ENCODE results near the gene EIF2S1.
"Not testable (repeated sequence)": the region's sequence is repeated elsewhere in the genome, so short reads cannot be mapped to it uniquely, and the experiment has no call there.

EIF2S1 gene

DNA sequence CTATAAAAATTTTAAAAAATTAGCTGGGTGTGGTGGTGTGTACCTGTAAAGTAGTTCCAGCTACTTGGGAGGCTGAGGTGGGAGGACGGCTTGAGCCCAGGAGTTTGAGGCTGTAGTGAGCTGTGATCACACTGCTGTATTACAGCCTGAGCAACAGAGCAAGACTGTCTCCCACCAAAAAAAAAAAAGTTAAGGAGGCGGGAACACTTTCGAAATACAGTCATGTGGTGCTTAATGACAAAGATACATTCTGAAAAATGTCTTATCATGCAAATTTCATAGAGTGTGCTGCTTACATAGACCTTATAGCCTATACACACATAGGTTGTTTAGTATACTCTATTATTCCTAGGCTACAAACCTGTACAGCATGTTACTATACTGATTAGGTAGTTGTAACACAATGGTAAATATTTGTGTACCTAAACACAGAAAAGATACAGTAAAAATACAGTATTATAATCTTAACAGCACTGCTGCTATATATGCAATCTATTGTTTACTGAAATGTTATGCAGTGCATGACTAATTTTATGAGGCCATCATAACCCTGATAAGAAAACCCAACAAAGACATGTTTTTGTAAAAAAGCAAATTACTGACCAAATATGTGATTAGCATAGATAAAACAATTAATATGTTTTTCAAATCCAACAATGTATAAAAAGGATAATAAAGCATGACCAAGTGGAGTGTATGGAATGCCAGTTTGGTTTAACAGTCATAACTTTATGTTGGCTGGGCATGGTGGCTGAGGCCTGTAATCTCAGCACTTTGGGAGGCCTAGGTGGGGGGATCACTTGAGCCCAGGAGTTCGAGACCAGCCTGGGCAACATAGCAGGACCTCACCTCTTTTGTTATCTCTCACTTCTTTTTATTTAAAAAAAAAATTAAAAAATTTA, 11.4 kb downstream of the EIF2S1 start:
- DNase-seq (ENCODE audit: low read depth in 2 of 2) = no peak

DNA sequence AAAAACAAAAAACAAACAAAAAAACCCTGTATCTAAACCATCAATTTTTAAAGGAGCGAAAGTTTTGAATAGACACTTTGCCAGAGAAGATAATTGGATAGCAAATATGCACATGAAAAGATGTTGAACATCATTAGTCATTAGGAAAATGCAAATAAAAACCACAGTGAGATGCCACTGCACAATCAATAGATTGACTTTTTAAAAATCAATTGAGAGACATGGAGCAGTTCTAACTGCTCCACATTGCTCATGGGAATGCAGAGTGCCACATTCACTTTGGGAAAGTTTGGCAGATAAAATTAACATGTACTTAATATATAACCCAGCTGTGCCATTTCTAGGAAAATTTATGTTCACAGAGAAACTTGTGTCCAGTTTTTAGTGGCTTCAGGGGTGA, 12.7 kb downstream of the EIF2S1 start:
- no peak for DNase-seq (ENCODE audit: low read depth in 2 of 2)

DNA sequence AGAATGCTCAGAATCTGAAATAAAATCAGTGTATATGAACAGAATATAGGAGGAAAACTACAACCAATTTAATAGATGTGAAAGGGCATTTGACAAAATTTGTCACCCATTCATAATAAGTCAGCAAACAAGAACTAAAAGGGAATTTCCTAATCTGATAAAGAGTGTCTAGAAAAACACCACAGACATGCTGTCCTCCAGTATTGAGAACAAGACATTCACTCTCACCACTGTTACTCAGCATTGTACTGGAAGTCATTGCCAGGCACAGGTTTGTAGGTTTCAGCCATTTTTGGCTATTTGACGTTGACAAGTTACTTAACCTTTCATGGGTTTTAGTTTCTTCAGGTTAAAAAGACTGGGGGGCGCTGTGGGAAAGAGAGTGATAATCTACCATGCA, 13.2 kb downstream of the EIF2S1 start:
- DNase-seq (ENCODE audit: low read depth in 2 of 2) = no peak

DNA sequence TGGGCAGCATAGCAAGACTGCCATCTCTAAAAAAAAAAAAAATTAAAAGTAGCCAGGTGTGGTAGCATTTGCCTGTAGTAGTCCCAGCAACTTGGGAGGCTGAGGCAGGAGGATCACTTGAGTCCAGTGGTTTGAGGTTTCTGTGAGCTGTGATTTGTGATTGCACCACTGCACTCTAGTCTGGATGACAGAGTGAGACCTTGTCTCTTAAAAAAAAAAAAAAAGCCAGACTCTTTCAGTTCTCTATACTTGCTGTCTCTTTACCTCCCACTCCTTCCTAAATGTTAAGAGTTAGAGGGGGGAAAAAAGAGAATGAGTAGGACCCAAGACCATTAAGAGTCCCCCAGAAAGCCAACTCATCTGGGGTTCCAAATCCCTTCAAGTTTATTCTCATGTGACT, 17.8 kb downstream of the EIF2S1 start:
- DNase-seq (ENCODE audit: low read depth in 2 of 2) = no peak

DNA sequence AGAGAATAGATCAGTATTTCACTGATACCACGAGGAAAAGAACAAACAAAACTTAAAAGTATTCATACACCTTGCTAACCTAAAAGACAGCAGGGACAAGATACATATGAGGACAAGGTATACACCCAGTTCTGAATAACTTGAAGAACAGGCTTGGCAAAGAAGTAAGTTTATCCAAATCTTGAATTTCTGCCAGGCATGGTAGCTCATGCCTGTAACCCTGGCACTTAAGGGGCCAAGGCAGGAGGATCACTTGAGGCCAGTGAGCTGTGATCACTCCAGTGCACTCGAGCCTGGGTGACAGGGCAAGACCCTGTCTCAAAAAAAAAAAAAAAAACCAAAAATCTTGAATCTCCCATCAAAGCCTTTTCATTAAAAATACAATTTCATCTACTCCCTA, 25.0 kb downstream of the EIF2S1 start:
- DNase-seq (ENCODE audit: low read depth in 2 of 2) = no peak

DNA sequence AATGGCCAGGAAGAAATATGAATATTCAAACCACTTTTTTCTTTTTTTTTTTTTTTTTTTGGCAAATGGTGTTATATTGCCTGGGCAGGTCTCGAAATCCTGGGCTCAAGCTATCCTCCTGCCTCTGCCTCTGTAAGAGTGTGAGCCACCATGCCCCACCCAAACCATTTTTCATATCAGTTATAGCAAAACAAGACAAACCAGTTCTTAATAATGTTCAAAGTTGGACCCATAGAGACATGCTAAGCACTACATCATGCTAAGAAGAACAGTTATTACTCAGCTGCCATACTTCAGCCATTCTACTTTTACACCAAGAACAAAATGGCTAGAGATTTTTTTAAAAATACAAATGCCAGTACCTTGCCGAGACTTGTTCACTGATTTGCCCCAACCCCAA, 25.5 kb downstream of the EIF2S1 start:
- DNase-seq (ENCODE audit: low read depth in 2 of 2) = no peak

DNA sequence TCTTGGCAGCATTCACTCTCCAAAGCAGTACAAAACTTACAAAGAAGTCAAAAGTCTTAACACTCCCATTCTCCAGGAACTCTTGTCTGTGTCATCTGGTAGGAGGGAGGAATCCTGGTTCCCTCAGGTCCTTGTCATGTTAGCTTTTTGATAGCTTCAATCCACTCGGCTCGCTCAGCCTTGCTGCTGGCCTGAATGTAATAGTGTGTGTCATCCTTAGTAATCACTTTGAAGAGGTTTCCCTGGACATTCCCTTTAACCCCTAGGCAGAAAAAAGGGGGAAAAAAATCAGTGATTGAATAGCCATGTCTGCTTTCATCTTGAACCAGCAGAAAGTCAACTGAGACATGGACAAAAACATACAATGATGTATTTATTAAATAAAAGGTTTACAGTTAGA, 27.1 kb downstream of the EIF2S1 start:
- no peak for DNase-seq (ENCODE audit: low read depth in 2 of 2)

DNA sequence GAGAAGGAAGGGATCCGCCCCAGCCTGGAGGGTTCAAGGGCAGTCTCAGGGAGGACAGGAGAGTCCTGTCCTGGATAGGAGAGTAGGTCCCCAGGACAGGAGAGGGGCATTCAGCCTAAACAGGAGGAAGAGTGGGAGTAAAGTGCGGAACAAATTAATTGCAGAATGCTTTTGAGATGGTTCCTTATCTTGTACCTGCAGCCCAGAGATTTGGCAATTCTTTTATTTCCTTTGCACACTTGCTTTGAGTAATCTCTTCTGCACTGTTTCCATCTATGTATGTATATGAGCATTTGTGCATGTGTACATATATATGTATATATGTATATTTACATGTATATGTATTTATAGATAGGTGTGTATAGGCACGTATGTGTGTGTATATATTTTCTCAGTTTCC, 29.1 kb downstream of the EIF2S1 start:
- no peak for DNase-seq (ENCODE audit: low read depth in 2 of 2)

DNA sequence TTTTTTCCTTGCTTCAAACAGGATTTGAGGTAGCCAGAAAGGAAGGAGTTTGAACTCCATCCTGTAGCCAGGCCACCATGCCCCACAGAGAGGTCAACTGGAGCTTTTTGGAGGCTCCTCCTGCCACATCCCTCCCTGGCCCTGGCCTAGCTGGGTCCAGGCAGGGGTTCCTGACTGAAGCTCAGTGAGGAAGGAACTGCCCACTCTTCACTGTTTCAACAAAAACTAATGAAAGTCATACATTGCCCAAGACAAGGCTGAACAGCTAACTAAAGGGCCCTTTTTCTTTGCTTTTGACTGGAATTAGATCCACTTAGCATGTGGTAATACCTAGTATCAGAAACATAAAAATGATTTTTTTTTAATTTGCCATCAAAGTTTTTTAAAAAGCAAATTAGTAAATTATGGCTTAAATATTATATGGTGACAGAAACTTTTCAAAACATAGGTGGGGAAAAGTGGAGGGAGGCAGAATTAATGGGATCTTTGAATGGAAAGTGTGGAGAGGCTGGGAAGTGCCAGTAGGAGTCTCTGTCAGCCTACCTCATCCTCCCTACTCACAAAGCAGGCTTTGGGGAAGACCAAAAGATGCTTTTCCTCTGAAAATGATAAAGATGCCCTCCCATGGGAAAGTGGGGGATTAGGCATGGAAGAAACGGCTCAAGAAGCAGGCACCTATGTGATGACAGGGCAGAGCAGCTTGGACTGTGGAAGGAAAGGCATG, 29.8 kb downstream of the EIF2S1 start:
- DNase-seq (ENCODE audit: low read depth in 2 of 2) = no peak

DNA sequence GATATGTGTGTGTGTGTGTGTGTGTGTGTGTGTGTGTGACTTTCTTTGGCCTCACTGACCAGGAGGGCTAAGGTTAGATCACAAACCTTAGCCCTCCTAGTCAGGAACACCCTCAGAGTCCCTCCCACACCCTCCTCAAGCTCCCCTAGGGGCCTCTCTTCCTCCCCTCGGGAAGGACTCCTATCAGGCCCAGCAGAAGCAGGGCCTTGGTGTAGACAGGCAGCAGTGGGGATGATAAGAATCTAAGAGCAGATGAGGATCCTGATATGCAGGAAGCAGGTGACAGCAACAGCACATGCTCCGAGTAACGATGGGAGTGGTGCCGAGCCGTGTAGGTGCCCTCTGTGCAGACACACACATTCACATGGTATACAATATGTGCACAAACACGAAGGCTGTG, 31.1 kb downstream of the EIF2S1 start:
- no peak for DNase-seq (ENCODE audit: low read depth in 2 of 2)

DNA sequence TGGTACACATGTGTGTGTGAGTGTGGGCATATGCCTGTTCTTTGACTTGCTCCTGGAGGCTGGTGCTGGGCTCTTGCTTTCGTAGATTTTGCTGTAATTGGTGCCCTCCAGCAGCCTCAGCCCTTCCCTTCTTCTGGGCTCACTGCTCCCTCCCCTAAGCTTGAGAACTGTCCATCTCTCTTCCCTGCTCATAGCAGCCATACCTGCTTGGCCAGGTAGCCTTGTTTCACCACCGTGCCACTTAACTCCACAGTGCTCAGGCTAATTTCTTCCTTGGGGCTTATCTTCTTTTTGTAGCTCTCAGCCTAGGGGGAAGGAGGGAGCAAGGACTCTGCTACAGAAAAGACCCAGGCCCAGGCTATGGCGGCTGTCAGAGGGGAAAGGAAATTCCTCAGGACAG, 32.0 kb downstream of the EIF2S1 start:
- DNase-seq (ENCODE audit: low read depth in 2 of 2) = no peak

DNA sequence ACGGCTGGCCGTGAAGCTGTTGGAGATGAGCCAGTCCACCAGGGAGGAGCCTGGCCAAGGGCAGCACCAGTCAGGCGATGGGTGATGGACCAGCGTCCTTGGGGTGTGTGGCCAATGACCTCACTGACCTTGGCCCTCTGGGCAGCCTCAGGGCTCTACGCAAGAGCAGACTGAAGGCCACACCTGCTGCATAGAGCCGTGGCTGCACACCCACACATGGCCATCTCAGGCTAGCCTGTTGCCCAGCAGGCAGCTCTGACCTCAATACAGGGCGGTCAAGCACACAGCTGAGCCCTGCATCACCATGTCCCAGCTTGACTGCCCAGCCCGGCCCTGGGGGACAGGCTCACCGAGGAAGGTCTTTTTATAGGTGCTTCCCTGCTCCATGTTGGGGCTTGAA, 32.7 kb downstream of the EIF2S1 start:
- no peak for DNase-seq (ENCODE audit: low read depth in 2 of 2)

DNA sequence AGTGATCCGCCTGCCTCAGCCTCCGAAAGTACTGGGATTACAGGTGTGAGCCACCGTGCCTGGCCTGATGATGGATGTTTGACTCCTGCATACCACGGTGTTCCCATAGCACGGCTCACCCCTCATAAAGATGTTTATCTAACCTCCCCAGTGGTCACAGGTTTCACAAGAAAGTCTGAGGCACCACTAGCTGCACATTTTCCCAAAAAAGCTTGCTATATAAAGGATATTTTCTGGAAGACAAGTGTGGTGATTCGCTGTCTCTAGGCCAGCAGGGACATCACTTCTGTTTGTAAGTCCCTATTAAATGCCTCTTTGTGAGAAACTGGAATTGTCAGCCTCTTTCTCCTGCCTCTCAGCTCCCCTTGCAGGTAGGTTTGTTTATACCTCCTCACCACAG, 33.6 kb downstream of the EIF2S1 start:
- no peak for DNase-seq (ENCODE audit: low read depth in 2 of 2)

DNA sequence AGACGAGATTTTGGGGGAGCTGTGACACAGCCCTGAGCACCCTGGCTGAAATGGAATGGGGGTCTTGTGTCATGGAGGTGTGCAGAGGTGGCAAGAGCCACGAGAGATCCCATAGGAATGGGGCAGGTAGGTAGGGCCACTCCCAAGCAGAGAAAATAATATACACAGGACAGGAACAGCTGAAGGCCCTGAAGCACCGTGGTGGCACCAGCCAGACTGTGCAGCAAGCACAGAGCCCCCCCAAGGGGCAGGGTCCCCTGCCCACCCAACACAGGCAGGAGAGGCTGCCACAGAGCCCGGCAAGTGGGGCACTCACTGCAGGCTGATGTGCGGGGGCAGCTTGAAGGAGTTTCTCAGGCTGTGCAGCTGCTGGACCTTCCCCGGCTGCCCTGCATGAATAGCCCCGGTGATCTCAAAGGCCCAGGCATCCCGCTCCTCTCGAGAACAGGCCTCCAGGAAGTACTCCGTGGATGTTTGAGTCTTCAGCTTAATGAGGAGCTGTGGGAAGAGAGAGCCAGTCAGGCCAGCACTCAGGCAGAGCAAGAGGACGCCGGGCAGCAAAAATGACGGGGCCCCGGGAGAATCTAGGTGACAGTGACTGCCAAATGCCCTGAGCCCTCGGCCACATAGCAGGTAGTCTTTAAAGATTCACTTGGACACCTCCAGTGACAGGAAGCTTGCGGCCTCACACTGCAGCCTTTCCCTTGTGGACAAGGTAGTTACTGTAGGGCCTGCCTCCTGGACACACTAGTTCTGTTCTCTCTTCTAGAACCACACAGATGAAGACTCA, 35.2 kb downstream of the EIF2S1 start:
- no peak for DNase-seq (ENCODE audit: low read depth in 2 of 2)

DNA sequence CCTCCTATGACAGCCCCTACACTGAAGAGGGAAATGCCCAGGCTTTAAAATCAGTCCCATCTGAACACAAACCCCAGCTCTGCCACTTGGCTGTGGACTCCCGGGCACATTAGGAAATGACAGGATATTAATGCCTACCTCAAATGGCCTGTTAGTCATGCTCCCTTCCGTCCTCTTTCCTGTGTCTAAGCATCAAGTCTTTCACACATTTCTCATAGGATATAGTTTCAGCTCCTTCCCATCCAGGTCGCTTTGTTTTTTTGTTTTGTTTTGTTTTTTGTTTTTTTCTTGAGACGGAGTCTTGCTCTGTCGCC, 35.7 kb downstream of the EIF2S1 start:
- DNase-seq (ENCODE audit: low read depth in 2 of 2) = no peak

DNA sequence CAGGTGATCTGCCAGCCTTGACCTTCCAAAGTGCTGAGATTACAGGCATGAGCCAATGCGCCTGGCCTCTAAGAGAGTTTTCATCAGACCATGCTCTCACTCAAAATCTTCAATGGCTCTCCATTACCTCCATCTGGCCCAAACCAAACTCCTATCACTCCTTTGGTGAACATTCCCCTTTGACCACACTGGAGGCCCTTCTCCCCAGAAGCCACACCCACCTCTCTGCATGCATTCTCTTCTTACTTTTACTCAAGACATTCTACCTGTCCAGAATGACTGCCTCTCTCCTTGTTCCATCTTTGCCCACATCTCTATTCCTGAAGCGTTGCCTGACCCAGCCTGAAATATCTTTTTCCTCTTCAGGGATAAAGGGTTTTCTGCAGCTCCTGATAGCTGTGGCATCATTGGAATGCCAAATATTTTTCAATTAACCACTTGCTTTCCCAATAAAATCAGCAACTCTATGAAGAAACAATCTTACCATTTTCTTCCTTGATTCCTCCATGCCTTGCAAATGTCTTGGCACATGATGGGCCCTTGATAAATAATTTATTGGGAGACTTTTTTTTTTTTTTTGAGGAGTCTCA, 36.3 kb downstream of the EIF2S1 start:
- no peak for DNase-seq (ENCODE audit: low read depth in 2 of 2)

DNA sequence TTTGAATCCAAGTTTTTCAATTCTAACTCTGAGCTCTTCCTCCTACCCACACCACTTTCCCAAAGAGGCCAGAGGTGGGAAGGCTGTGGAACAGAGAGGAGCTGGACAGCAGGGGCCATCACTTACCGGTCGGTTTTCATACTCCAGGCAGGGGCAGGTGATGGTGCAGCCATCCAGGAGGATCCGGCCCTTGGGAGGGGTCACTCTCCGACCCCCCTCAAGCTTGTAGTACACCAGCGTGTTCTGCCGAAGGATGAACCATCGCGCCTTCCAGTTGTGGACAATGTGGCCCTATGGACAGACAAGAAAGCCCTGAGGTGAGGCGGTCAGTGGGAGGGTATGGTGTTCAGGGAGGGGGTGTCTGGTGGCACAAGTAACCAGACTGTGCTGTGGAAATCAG, 37.4 kb downstream of the EIF2S1 start:
- DNase-seq (ENCODE audit: low read depth in 2 of 2) = no peak

DNA sequence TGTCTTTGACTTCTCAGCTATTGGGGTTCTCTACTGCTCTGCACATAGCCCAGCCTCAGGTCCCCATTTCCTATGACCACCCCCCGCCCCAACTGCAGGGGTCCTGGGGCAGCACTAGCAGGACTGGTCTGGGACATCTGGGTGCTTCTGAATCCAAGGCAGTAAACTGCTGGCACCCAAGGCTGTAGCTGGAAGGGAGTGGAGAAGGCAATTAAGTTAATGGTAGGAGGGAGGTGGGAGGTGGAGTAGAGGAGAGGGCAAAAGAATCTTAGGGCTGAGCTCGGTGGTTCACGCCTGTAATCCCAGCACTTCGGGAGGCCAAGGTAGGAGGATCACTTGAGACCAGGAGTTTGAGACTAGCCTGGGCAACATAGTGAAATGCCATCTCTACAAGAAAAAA, 40.3 kb downstream of the EIF2S1 start:
- no peak for DNase-seq (ENCODE audit: low read depth in 2 of 2)

DNA sequence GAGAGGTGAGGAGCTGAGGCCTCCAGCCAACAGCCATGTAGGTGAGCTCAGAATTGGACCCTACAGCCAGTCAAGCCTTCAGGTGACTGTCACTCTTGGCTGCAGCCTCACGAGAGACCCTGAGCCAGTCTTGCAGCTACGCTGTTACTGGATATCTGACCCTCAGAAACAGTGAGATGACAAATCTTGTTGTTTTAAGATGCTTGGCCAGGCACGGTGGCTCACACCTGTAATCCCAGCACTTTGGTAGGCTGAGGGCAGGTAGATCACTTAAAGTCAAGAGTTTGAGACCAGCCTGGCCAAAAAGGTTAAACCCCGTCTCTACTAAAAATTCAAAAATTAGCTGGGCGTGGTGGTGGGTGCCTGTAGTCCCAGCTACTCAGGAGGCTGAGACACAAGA, 45.6 kb downstream of the EIF2S1 start:
- no peak for DNase-seq (ENCODE audit: low read depth in 2 of 2)

DNA sequence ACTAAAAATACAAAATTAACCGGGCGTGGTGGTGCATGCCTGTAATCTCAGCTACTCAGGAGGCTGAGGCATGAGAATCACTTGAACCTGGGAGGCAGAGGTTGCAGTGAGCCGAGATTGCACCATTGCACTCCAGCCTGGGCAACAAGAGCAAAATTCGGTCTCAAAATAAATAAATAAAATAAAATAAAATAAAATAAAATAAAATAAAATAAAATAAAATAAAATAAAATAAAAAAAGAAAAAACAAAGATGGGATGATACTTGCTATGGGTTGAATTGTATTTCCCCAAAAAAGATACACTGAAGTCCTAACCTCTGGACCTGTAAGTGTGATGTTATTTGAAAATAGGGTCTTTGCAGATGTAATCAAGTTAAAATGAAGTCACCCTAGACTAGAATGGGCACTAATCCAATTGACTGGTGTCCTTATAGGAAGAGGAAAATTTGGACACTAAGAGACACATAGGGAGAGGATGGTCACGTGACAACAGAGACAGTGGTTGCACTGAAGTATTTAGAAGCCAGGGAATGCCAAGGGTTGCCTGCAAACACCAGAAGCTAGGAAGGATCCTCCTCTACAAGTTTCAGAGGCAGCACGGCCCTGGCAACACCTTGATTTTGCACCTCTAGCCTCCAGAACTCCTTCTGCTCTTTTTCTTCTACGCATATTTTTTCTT, 48.1 kb downstream of the EIF2S1 start:
- not testable (repeated sequence) for DNase-seq (ENCODE audit: low read depth in 2 of 2)

DNA sequence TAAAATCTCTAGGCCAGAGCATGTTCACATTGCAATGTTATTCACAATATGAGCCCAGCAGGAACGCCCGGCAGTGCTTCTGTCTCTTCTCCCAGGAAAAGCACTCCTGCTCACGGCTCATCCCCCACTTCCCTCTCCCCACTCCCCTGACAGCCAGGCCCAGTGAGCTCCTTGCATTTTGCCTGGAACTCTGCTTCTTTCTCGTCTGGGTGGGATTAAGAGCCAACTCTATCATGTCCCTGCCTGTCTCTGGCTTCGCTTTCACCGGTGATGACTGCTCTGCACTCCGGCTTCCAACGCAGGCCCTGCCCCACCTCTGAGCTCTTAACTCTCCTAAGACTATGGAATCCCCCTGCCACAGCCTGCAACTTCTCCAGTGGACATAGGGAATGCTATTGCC, 49.3 kb downstream of the EIF2S1 start:
- DNase-seq (ENCODE audit: low read depth in 2 of 2) = no peak

DNA sequence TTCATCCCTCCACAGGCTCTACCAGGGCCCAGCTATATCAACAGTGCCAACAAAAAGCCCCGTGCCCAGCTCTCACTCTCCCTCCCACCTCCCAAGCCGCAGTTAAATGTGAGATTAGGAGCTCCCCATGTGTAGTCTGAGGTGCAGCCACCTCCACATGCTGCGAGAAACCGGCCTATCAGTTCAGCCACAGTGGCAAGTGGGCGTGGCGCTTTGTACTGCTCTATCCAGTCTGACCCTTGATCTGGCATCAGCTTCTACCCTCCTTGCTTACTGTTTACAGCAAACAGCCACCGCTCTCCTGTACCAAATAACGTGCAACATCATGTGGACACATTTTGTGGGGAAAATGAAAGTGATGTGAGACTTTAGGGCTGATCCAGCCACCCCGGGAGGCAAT, 50.2 kb downstream of the EIF2S1 start:
- DNase-seq (ENCODE audit: low read depth in 2 of 2) = no peak
